HCT116 (cell line): ENCODE data around the gene STIM1. TPM values are rescaled to one million over a fixed set of nuclear protein-coding genes. Genes with fewer than 3 reads are reported as not detected.

ENCODE experiments used
- ATAC-seq: fragments of 200-7000 bp; cut with Tn5 transposase; 2 replicates; pipeline ENCODE4 v1.9.1; 2020; ENCODE audit warnings: mild to moderate bottlenecking, moderate library complexity
- BruUV-seq: library from RNA; stranded (reverse); fragments of 400-500 nt; replicated peaks from 2 replicates; lab custom pipeline; 2021; lab: Mats Ljungman, UMichigan
- CTCF ChIA-PET: fragments of 300-600 bp; sonication (Branson Sonifier 250); formaldehyde crosslinking; loops from one replicate; lab custom pipeline; 2021; ENCODE audit warnings: antibody characterized with exemption; lab: Charles Lee
- POLR2A ChIA-PET: fragments of 300-600, 350-600 bp; sonication (Branson Sonifier 250); formaldehyde crosslinking; loops from one replicate; lab custom pipeline; 2021; ENCODE audit warnings: antibody characterized with exemption; lab: Charles Lee
- RAD21 ChIA-PET, 2 experiments: fragments of 300-600 bp; sonication (Branson Sonifier 250); formaldehyde crosslinking; loops; one replicate each; lab custom pipeline; 2023; ENCODE audit warnings: low total read pairs in 2 of 2; ENCODE audit not compliant: uncharacterized antibody in 2 of 2, unreplicated experiment in 2 of 2, low non-redundant PET in 1 of 2; lab: Charles Lee
- DNase-seq: peaks from one replicate; pipeline ENCODE4 v3.0.0-alpha.2; 2010; ENCODE audit warnings: low read depth, low spot score
- H2AFZ ChIP-seq: fragments of 200-600 bp; shearing (Covaris generic), sonication (generic); 2 replicates; pipeline ENCODE4 v1.6.1; 2017; ENCODE audit warnings: low read depth, mixed run types, mixed read lengths, antibody characterized with exemption, low read length; ENCODE audit not compliant: poor library complexity, severe bottlenecking
- H3K27ac ChIP-seq: 2 replicates; pipeline ENCODE4 v1.5.1; 2012; ENCODE audit warnings: low read depth, low read length
- H3K27me3 ChIP-seq: fragments of 200-600 bp; sonication (generic); 2 replicates; pipeline ENCODE4 v1.6.1; 2016; ENCODE audit warnings: mixed run types, low read length, mixed read lengths; ENCODE audit not compliant: insufficient read depth
- H3K36me3 ChIP-seq, 2 experiments: fragments of 200-500 bp in 1 of 2; fragments of 200-600 bp in 1 of 2; sonication (Bioruptor generic) in 1 of 2; sonication (generic) in 1 of 2; 2 replicates each; pipeline versions ENCODE4 v1.5.1 to v1.6.1; 2014 to 2016; ENCODE audit warnings: low read length in 2 of 2, inconsistent platforms in 1 of 2, mixed read lengths in 1 of 2, mixed run types in 1 of 2; ENCODE audit not compliant: insufficient read depth in 2 of 2, control insufficient read depth in 1 of 2
- H3K4me1 ChIP-seq, 2 experiments: fragments of 200-600 bp in 1 of 2; sonication (generic) in 1 of 2; 2 replicates each; pipeline versions ENCODE4 v1.5.1 to v1.6.1; 2012 to 2017; ENCODE audit warnings: low read length in 2 of 2, inconsistent platforms in 1 of 2, mild to moderate bottlenecking in 1 of 2, mixed read lengths in 1 of 2, mixed run types in 1 of 2, moderate library complexity in 1 of 2; ENCODE audit not compliant: insufficient read depth in 2 of 2, control insufficient read depth in 1 of 2
- H3K4me2 ChIP-seq: fragments of 200-600 bp; sonication (generic); 2 replicates; pipeline ENCODE4 v1.6.1; 2017; ENCODE audit warnings: mixed run types, low read length, mixed read lengths
- H3K4me3 ChIP-seq, 2 experiments: fragments of 200-600 bp in 1 of 2; sonication (generic) in 1 of 2; replicated peaks in 1 of 2; 2 replicates each; pipeline ENCODE4 v1.5.1; 2011 to 2016; ENCODE audit warnings: low read length in 2 of 2, control low read depth in 1 of 2, low read depth in 1 of 2, mild to moderate bottlenecking in 1 of 2, mixed read lengths in 1 of 2, mixed run types in 1 of 2
- H3K79me2 ChIP-seq: fragments of 200-600 bp; sonication (generic); 2 replicates; pipeline ENCODE4 v1.6.1; 2017; ENCODE audit warnings: mild to moderate bottlenecking, mixed run types, low read length, moderate library complexity, mixed read lengths; ENCODE audit not compliant: insufficient read depth
- H3K9ac ChIP-seq: fragments of 200-600 bp; sonication (generic); 2 replicates; pipeline ENCODE4 v1.6.1; 2016; ENCODE audit warnings: low read length, mixed read lengths
- H3K9me2 ChIP-seq: fragments of 200-600 bp; sonication (generic), shearing (Covaris generic); 2 replicates; pipeline ENCODE4 v1.6.1; 2017; ENCODE audit warnings: mixed run types, mild to moderate bottlenecking, moderate library complexity; ENCODE audit not compliant: insufficient read depth
- H3K9me3 ChIP-seq, 2 experiments: fragments of 200-500 bp in 1 of 2; fragments of 200-600 bp in 1 of 2; sonication (Bioruptor generic) in 1 of 2; sonication (generic) in 1 of 2; 2 replicates each; pipeline ENCODE4 v1.6.1; 2014 to 2017; ENCODE audit warnings: low read length in 2 of 2, mixed read lengths in 2 of 2, inconsistent platforms in 1 of 2, low read depth in 1 of 2, mild to moderate bottlenecking in 1 of 2, mixed run types in 1 of 2, moderate library complexity in 1 of 2; ENCODE audit not compliant: control insufficient read depth in 1 of 2, insufficient read depth in 1 of 2
- H4K20me1 ChIP-seq: fragments of 200-600 bp; sonication (generic), shearing (Covaris generic); 2 replicates; pipeline ENCODE4 v1.6.1; 2017; ENCODE audit warnings: mixed run types, mild to moderate bottlenecking, moderate library complexity; ENCODE audit not compliant: insufficient read depth
- CEBPB ChIP-seq: IDR thresholded peaks from 2 replicates; pipeline ENCODE4 v1.6.1; 2012; ENCODE audit warnings: low read depth
- EGR1 ChIP-seq: IDR thresholded peaks from 2 replicates; pipeline ENCODE4 v1.6.1; 2012; ENCODE audit warnings: low read depth
- ELF1 ChIP-seq: IDR thresholded peaks from 2 replicates; pipeline ENCODE4 v1.6.1; 2012; ENCODE audit warnings: low read depth, borderline replicate concordance
- FOSL1 ChIP-seq: IDR thresholded peaks from 2 replicates; pipeline ENCODE4 v1.6.1; 2012; ENCODE audit warnings: low read depth
- MAX ChIP-seq: IDR thresholded peaks from 2 replicates; pipeline ENCODE4 v1.6.1; 2012
- POLR2A ChIP-seq: IDR thresholded peaks from 2 replicates; pipeline ENCODE4 v1.7.0; 2011; ENCODE audit warnings: borderline replicate concordance; ENCODE audit not compliant: insufficient read depth, insufficient read length; ENCODE audit errors: extremely low read depth
- POLR2AphosphoS5 ChIP-seq: IDR thresholded peaks from 2 replicates; pipeline ENCODE4 v1.6.1; 2011; ENCODE audit warnings: mild to moderate bottlenecking, low read depth, low read length, moderate library complexity
- REST ChIP-seq: IDR thresholded peaks from 2 replicates; pipeline ENCODE4 v1.6.1; 2012; ENCODE audit warnings: low read depth
- SIN3A ChIP-seq: IDR thresholded peaks from 2 replicates; pipeline ENCODE4 v1.6.1; 2012; ENCODE audit warnings: low read depth
- SP1 ChIP-seq: IDR thresholded peaks from 2 replicates; pipeline ENCODE4 v1.6.1; 2012; ENCODE audit warnings: low read depth
- SRF ChIP-seq: IDR thresholded peaks from 2 replicates; pipeline ENCODE4 v1.6.1; 2012; ENCODE audit warnings: low read depth
- ZBTB33 ChIP-seq: IDR thresholded peaks from 2 replicates; pipeline ENCODE4 v1.6.1; 2011; ENCODE audit warnings: mild to moderate bottlenecking, low read length, moderate library complexity; ENCODE audit not compliant: insufficient replicate concordance; ENCODE audit errors: extremely low read depth
- ZFX ChIP-seq: fragments of 450-650 bp; IDR thresholded peaks from 2 replicates; pipeline ENCODE4 v1.6.1; 2017
- intact Hi-C: fragments of 100-400 bp; cut with micrococcal nuclease; formaldehyde crosslinking; loops from 2 replicates; pipeline ENCODE4 v1.10.0; 2022
- total RNA-seq: library from RNA; stranded (reverse); gene quantifications from one replicate; pipeline ENCODE4 v1.2.1, GENCODE V29; 2021; ENCODE audit not compliant: unreplicated experiment

Gene STIM1
- total RNA-seq, 1 experiment from 2014 or later, result 22.3 TPM

GRCh38 chr11:3977078-3977477 is 121.6 kb downstream of the STIM1 start:
- no TSS peak for BruUV-seq

More at GRCh38 chr11:3977078-3977477, 121.6 kb downstream of the STIM1 start:
- TF ChIP-seq SP1 (no peak), ZBTB33 (no peak), CEBPB (no peak), EGR1 (no peak), ZFX (no peak), ELF1 (no peak), REST (no peak), SRF (no peak), POLR2AphosphoS5 (no peak), POLR2A (no peak), FOSL1 (no peak), SIN3A (no peak), MAX (no peak)
- Histone ChIP-seq H3K9ac (no peak overlapping the region), H3K79me2 (no peaks in the 10 kb centered on the region), H3K27me3 (no peaks in the 10 kb centered on the region), H3K4me2 (no peak overlapping the region), H3K4me1 (no peaks in the 10 kb centered on the region), H3K27ac (no peak overlapping the region), H2AFZ (no peak overlapping the region), H3K4me3 (no peak overlapping the region), H3K36me3 (no peaks in the 10 kb centered on the region), H3K9me2 (no peaks in the 10 kb centered on the region), H3K9me3 (no peaks in the 10 kb centered on the region), H4K20me1 (no peaks in the 10 kb centered on the region)
- ChIA-PET RAD21 (no interaction called here), CTCF (interaction anchor here (1.0 kb wide), 1 partner anchor 21 kb away, joined by 3 read pairs; no protein-coding TSS in a partner anchor), POLR2A (no interaction called here)
- no peak for ATAC-seq
- DNase-seq, result no peak
- intact Hi-C loops, result no loop called here
